HG02884 (cell line): Measurements from ENCODE around the gene ASIC2.

Source experiments
- ATAC-seq: cut with Tn5 transposase; IDR thresholded peaks from one replicate; pipeline ENCODE4 v1.9.1; 2021; ENCODE audit warnings: mild to moderate bottlenecking, moderate library complexity; ENCODE audit not compliant: unreplicated experiment

The ASIC2 gene

GRCh38 chr17:33292981-33293867 lies at the start of gene ASIC2:
Gene ASIC2, minus strand, starts transcription at chr17:33293295.
- no peak for ATAC-seq

- no peak for ATAC-seq
Observed at GRCh38 chr17:33342025-33342424, 48.9 kb upstream of the ASIC2 start.

GRCh38 chr17:33338242-33338641 lies 45.1 kb upstream of the ASIC2 start:
- ATAC-seq: no peak

GRCh38 chr17:33335491-33336173 lies 42.5 kb upstream of the ASIC2 start:
- ATAC-seq: no peak

DNA sequence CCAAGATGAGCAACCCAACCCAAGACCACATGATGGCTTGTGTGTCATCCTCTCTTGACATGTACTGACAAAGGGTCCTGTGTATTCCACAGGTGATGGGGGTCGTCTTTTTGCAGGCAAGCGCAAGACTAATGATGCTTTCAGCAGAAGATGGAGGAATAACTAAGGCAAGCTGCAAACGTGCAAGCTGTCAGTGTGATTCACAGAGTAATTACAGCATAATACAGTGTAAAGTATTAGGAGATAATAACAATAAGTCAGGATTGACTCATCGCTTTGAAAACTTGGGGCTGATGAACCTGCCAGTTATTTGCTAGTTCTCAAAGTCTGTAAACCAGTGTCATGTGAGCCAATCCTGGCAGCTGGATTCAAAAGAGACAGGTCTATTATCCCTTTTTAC lies 41.6 kb upstream of the ASIC2 start:
- no peak for ATAC-seq

GRCh38 chr17:33330877-33331276 lies 37.8 kb upstream of the ASIC2 start:
- no peak for ATAC-seq

DNA sequence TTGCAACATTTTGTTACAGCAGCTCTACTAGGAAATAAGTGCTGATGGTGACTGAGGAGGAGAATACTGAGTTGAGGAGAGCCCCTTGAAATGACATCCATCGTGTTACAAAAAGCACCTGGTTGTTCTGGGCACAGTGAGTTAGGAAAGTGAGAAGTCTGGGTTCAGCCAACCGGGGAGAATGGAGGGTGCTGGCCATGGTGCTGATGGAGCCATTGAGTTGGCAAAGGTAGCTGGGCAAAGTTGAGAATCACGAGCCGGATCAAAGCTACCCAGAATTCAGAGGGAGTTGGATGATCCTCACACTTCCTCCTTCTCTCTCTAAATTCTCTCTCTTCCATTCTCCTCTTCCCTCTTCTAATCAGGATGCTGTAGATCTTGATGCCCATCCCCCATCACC lies 35.0 kb upstream of the ASIC2 start:
- no peak for ATAC-seq

- ATAC-seq: no peak
Observed at GRCh38 chr17:33324736-33325135, 31.6 kb upstream of the ASIC2 start.

DNA sequence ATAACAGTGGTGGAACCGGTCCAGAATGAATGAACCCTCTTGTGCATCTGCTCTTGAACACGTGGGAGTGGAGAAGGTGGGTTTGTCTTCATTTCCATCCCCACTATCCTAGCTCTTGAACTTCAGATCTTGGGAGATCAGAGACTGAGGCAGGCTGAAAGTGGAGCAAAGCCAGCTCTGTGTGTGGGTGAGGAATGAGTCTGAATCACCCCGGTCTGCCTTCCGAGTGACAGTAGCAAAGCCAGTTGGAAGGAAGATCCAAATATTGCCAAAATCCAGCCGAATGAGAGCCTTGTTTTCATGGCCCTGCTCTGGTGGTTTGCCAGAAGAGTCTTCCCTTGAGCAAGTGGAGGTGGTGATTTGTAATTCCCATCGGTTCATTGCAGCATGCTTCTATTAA lies 29.0 kb upstream of the ASIC2 start:
- ATAC-seq: no peak

DNA sequence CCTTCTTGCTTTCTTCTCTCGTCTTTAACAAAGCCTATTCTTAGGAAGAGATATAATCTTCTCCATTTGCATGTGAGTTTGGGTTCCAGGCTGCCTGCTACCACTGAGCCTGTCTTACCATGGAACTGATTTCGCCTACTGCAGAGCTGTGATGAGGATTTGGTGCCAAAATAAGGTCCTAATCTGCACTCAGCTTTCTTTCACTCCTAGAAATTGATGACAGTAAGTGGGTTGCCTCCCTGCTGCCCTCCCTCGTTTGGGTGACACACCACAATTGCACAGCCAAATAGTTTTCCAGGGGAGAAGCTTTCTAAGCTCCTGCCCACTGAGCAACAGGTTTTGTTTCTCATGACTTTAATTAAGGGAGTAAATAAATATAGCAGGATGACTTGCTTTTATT lies 25.1 kb upstream of the ASIC2 start:
- ATAC-seq: no peak

GRCh38 chr17:33316746-33317145 lies 23.7 kb upstream of the ASIC2 start:
- ATAC-seq: no peak

- ATAC-seq: no peak
Observed at GRCh38 chr17:33310296-33310695, 17.2 kb upstream of the ASIC2 start.

GRCh38 chr17:33303254-33303653 lies 10.2 kb upstream of the ASIC2 start:
- ATAC-seq: no peak

DNA sequence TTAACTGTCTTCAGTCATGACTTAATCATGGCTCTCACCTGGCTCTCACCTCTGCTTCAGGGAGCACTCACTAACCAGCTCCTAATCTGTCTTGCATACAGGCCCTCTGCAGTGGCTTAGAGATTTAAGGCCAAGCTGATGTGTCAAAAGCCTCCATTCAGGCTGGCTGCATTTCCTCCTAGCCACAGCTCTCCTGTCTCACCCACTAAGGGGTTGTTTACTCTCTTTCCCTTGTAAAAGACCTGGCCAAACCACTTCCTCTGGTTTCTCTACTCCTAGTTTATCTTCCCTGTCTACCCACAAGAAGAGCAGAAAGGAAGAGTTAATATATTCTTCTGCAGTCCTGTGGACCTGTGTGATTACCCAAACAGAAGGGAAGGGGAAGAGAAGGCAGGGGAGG lies 9.3 kb upstream of the ASIC2 start:
- no peak for ATAC-seq

- no peak for ATAC-seq
Observed at GRCh38 chr17:33300241-33300640, 7.1 kb upstream of the ASIC2 start.

DNA sequence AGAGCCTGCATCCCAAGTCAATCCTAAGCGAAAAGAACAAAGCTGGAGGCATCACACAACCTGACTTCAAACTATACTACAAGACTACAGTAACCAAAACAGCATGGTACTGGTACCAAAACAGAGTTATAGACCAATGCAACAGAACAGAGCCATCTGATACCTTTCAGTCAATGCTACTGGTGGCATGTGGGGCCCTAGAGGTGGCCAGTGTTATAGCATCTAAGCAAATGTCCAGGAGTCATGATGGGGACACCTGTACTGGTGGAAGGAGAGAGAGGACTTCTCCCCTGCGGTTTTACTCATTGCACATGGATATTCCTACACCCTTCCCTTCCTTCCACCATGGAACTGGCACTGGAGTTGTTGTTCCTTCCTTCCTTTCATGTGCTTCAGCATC lies 6.0 kb upstream of the ASIC2 start:
- no peak for ATAC-seq

DNA sequence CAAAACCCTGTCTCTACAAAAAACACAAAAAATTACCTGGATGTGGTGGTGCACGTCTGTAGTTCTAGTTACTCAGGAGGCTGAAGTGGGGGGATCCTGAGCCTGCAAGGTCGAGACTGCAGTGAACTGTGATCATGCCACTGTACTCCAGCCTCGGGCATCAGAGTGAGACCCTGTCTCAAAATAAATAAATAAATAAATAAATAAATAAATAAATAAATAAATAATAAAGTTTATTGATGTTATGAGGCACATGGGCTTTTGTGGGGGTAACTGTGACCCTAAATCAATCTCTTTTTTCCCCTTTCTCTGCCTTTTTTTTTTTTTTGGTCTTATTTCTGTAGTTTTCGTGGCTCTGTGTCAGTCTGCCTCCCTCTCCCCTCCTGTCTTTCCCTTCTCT lies 4.5 kb upstream of the ASIC2 start:
- ATAC-seq: no peak

DNA sequence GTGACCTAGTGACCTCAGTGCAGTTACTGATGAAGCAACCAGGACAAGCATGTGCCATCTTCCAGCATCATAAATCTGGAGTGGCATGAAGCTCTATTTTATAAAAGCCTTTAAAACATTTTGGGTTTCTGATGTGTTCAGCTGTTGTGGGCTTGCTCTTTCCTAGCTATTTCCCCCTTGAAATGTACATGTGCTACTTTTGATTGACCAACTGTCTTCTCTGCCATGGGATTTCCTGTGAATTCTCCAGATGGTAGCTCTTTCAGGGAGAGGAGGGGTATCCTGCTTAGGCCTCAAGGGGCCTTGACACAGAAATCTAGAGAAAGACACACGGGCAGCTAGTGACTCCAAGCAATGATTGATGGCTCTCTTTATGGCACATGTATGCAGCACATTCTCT lies 1.9 kb upstream of the ASIC2 start:
- no peak for ATAC-seq

DNA sequence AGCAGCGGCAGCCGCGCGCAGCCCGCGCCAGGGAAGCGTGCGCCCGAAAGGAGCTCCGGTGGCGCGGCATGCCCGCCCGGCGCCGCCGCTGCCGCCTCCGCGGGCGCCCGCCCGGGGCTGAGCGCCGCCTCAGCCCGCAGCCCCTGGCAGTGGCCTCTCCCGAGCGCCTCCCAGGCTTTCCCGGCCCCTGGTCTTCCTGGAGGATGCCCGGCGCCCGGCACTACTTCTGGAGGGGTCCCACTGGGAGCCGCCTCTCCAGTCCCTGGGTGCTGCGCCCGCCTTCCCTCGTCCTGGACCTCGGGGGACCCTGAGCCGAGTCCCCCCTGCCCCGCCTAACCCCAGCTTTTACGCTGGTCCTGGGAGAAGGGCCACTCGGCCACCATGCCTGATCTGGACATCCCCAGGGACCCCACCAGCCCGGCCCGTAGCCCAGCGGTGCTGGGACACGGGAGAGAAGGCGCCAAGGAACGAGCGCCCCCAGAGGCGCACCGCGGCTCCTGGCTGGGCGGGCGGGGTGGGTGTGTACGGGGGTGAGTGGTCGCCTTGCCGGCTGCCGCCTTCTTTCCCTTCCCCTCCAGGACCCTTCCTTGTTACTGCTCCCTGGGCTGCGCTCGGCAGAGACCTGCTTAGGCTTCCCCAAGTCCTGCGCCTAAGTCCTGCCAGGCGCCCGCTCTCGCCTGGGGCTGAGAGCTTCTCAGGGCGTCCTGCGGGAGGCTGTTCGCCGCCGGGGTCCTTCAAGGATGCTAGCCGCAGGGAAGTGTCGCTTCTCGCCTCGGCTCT lies 704 bp downstream of the ASIC2 start:
- no peak for ATAC-seq

- ATAC-seq: no peak
Observed at GRCh38 chr17:33291248-33292200, 1.6 kb downstream of the ASIC2 start.
